ENCODE measurements around the gene IQSEC1. TPM values are rescaled to one million over a fixed set of nuclear protein-coding genes. Genes with fewer than 3 reads are reported as not detected.

Gene IQSEC1
- total RNA-seq, 2 donors from 2014 or later: 58.2 to 94.2 TPM

GRCh38 chr3:12903000-12903800 is 170.0 kb downstream of the IQSEC1 start:
- no peak for TF ChIP-seq CTCF (IDR thresholded peaks at IDR 0.05)
- TF ChIP-seq POLR2AphosphoS5 (IDR thresholded peaks at IDR 0.05): no peak
- no peak for TF ChIP-seq POLR2A (IDR thresholded peaks at IDR 0.05)
- Histone ChIP-seq H3K27me3 (replicated peaks; ENCODE audit: insufficient read depth) (no peaks in the 10 kb centered on the region), H3K36me3 (peaks cover 0 to 31% of the 10 kb centered on the region in 2 donors), H3K27ac (no peak overlapping the region), H3K9me3 (no peaks in the 10 kb centered on the region), H3K4me1 (replicated peaks) (no peaks in the 10 kb centered on the region), H3K4me3 (no peak overlapping the region)
- 83% methylated on average over 20 of the region's 20 CpGs for WGBS
- no peak for DNase-seq (ENCODE audit: low spot score)
- intact Hi-C loops (cut with DNase I): no loop called here

- H3K4me3 ChIP-seq: no peak overlapping the region
- DNase-seq (ENCODE audit: low spot score): no peak
- no peaks in the 10 kb centered on the region for H3K4me1 ChIP-seq (replicated peaks)
- H3K27me3 ChIP-seq (replicated peaks; ENCODE audit: insufficient read depth): no peaks in the 10 kb centered on the region
- peaks cover 0 to 24% of the 10 kb centered on the region in 2 donors for H3K36me3 ChIP-seq
- H3K9me3 ChIP-seq: no peaks in the 10 kb centered on the region
- intact Hi-C loops (cut with DNase I): no loop called here
- no peak overlapping the region for H3K27ac ChIP-seq
- TF ChIP-seq POLR2A (IDR thresholded peaks at IDR 0.05) (no peak), POLR2AphosphoS5 (IDR thresholded peaks at IDR 0.05) (no peak), CTCF (IDR thresholded peaks at IDR 0.05) (no peak)
- 90% methylated on average over 24 of the region's 24 CpGs for WGBS
Observed at GRCh38 chr3:12902181-12902999, 170.8 kb downstream of the IQSEC1 start.

GRCh38 chr3:12901623-12902045 is 171.6 kb downstream of the IQSEC1 start:
- Histone ChIP-seq H3K36me3 (peaks cover 0 to 24% of the 10 kb centered on the region in 2 donors), H3K4me1 (replicated peaks) (no peaks in the 10 kb centered on the region), H3K27me3 (replicated peaks; ENCODE audit: insufficient read depth) (no peaks in the 10 kb centered on the region), H3K4me3 (no peak overlapping the region), H3K9me3 (no peaks in the 10 kb centered on the region), H3K27ac (no peak overlapping the region)
- intact Hi-C loops (cut with DNase I): no loop called here
- TF ChIP-seq POLR2AphosphoS5 (IDR thresholded peaks at IDR 0.05) (no peak), POLR2A (IDR thresholded peaks at IDR 0.05) (no peak), CTCF (IDR thresholded peaks at IDR 0.05) (no peak)
- no peak for DNase-seq (ENCODE audit: low spot score)
- 77% methylated on average over 6 of the region's 6 CpGs for WGBS

GRCh38 chr3:12900885-12901411 is 172.3 kb downstream of the IQSEC1 start:
- H3K4me1 ChIP-seq (replicated peaks): no peaks in the 10 kb centered on the region
- H3K9me3 ChIP-seq: no peaks in the 10 kb centered on the region
- TF ChIP-seq CTCF (IDR thresholded peaks at IDR 0.05) (no peak), POLR2A (IDR thresholded peaks at IDR 0.05) (no peak), POLR2AphosphoS5 (IDR thresholded peaks at IDR 0.05) (no peak)
- H3K36me3 ChIP-seq: peaks cover 0 to 24% of the 10 kb centered on the region in 2 donors
- DNase-seq (ENCODE audit: low spot score): no peak
- H3K27me3 ChIP-seq (replicated peaks; ENCODE audit: insufficient read depth): no peaks in the 10 kb centered on the region
- H3K27ac ChIP-seq: no peak overlapping the region
- no peak overlapping the region for H3K4me3 ChIP-seq
- 93% methylated on average over 22 of the region's 22 CpGs for WGBS
- intact Hi-C loops (cut with DNase I): no loop called here

Data from prostate gland (tissue), 2 donors.